HEK293T (cell line): ENCODE results near the gene RAB40A.

ENCODE experiments used
- ARNT ChIP-seq: fragments of 450-650 bp; IDR thresholded peaks from 2 replicates; pipeline ENCODE4 v1.6.1; 2017; ENCODE audit warnings: mild to moderate bottlenecking
- BHLHE40 ChIP-seq: fragments of 450-650 bp; IDR thresholded peaks from 2 replicates; pipeline ENCODE4 v1.6.1; 2016; ENCODE audit warnings: mild to moderate bottlenecking, moderate library complexity, borderline replicate concordance
- ELF4 ChIP-seq: fragments of 450-650 bp; IDR thresholded peaks from 2 replicates; pipeline ENCODE4 v1.6.1; 2017; ENCODE audit warnings: antibody characterized with exemption
- FOXK2 ChIP-seq: fragments of 450-650 bp; IDR thresholded peaks from 2 replicates; pipeline ENCODE4 v1.6.1; 2016; ENCODE audit warnings: mild to moderate bottlenecking
- FOXM1 ChIP-seq: fragments of 450-650 bp; IDR thresholded peaks from 2 replicates; pipeline ENCODE4 v1.6.1; 2017; ENCODE audit warnings: mild to moderate bottlenecking, borderline replicate concordance
- L3MBTL2 ChIP-seq: fragments of 450-650 bp; conservative IDR thresholded peaks from 2 replicates; pipeline ENCODE4 v1.6.1; 2016; ENCODE audit warnings: mild to moderate bottlenecking
- LEF1 ChIP-seq: fragments of 450-650 bp; IDR thresholded peaks from 2 replicates; pipeline ENCODE4 v1.6.1; 2017; ENCODE audit warnings: mild to moderate bottlenecking, borderline replicate concordance
- SP1 ChIP-seq: fragments of 450-650 bp; IDR thresholded peaks from 2 replicates; pipeline ENCODE4 v1.6.1; 2017
- SUZ12 ChIP-seq: fragments of 450-650 bp; IDR thresholded peaks from 2 replicates; pipeline ENCODE4 v1.6.1; 2016; ENCODE audit warnings: mild to moderate bottlenecking
- TARDBP ChIP-seq: fragments of 450-650 bp; IDR thresholded peaks from 2 replicates; pipeline ENCODE4 v1.6.1; 2016
- ZNF384 ChIP-seq: fragments of 450-650 bp; IDR thresholded peaks from 2 replicates; pipeline ENCODE4 v1.6.1; 2016

DNA sequence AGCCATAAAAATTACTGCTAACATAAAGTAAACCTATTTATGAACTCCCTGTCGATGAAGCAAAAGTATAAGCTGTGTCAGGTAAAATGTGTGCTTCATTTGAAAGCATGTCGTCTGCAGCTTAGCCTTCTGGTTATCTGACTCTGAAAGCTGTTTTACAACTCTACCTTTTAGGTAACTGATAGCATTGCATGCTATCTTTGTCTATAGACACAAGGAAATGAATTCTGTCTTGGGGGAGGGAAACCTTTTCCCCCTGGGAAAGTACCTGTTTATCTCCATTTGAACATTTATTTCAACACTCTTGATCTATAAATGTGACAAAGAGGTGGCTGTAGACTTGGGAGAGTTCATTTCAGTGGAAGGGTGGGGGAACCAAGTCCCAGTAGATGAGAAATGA, 51.4 kb downstream of the RAB40A start:
- TF ChIP-seq ZNF384 (no peak), FOXM1 (no peak), ARNT (no peak), ELF4 (no peak), TARDBP (no peak), SUZ12 (no peak), BHLHE40 (no peak), LEF1 (no peak), SP1 (no peak), FOXK2 (no peak), L3MBTL2 (no peak)
